ENCODE data around the gene PCSK7.
A peak's percentile ranks its signal among the peaks of the same experiment; 100 is the strongest.
"Not testable (repeated sequence)": the region's sequence is repeated elsewhere in the genome, so short reads cannot be mapped to it uniquely, and the experiment has no call there.

Gene PCSK7

GRCh38 chr11:117191680-117192400 lies 40.0 kb downstream of the PCSK7 start:
- Mint-ChIP-seq H3K36me3 (peaks cover 67 to 76% of the 10 kb centered on the region in 2 donors), H3K4me3 (no peak overlapping the region)

DNA sequence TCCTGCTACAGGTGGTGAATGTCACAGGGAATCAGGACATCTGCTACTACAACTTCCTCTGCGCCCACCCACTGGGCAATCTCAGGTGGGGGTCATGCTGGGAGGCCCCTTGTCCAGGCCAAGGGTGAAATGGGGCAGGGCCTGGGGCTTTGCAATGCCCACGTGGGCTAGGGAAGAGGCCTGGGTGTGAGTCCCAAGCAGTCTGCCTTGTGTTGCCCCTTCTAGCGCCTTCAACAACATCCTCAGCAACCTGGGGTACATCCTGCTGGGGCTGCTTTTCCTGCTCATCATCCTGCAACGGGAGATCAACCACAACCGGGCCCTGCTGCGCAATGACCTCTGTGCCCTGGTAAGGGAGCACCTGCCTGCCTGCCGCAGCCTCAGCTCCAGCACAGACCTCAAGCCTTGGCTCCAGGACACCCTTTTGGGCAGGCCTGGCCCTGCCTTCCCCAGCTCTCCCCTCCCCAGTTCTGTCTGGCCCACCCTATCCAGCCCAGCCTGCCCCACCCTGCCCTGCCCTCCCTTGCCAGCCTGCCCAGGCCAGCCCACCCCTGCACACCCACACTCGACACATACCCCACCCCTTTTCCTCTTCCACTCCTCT lies 41.8 kb downstream of the PCSK7 start:
- no peaks in the 10 kb centered on the region for H3K9me3 Mint-ChIP-seq
- ATAC-seq (replicated peaks) (peak; percentile 10 to 13), DNase-seq (no peak)
- peak overlapping the region; percentile 96 for H3K27ac Mint-ChIP-seq
- peak overlapping the region; percentile 17 to 66 for H3K4me3 Mint-ChIP-seq
- peaks cover 61 to 77% of the 10 kb centered on the region in 2 donors for H3K36me3 Mint-ChIP-seq
- H3K4me1 Mint-ChIP-seq = peaks cover 49 to 77% of the 10 kb centered on the region in 2 donors
- H3K27me3 Mint-ChIP-seq = no peaks in the 10 kb centered on the region

More at GRCh38 chr11:117191680-117192400, 40.0 kb downstream of the PCSK7 start:
- no peaks in the 10 kb centered on the region for H3K9me3 Mint-ChIP-seq
- DNase-seq = no peak
- peak overlapping the region; percentile 62 for H3K27ac Mint-ChIP-seq
- no peak for ATAC-seq (replicated peaks)
- no peaks in the 10 kb centered on the region for H3K27me3 Mint-ChIP-seq
- H3K4me1 Mint-ChIP-seq = peaks cover 37 to 59% of the 10 kb centered on the region in 2 donors

- H3K4me3 Mint-ChIP-seq = peak overlapping the region; percentile 17 to 66
- DNase-seq (peak; percentile 80), ATAC-seq (replicated peaks) (peak; percentile 89 to 90)
- H3K36me3 Mint-ChIP-seq = peaks cover 59 to 73% of the 10 kb centered on the region in 2 donors
- H3K27me3 Mint-ChIP-seq = no peaks in the 10 kb centered on the region
- H3K27ac Mint-ChIP-seq = peak overlapping the region; percentile 96
- no peaks in the 10 kb centered on the region for H3K9me3 Mint-ChIP-seq
- peaks cover 50 to 81% of the 10 kb centered on the region in 2 donors for H3K4me1 Mint-ChIP-seq
Observed at GRCh38 chr11:117189191-117189940, 42.5 kb downstream of the PCSK7 start.

DNA sequence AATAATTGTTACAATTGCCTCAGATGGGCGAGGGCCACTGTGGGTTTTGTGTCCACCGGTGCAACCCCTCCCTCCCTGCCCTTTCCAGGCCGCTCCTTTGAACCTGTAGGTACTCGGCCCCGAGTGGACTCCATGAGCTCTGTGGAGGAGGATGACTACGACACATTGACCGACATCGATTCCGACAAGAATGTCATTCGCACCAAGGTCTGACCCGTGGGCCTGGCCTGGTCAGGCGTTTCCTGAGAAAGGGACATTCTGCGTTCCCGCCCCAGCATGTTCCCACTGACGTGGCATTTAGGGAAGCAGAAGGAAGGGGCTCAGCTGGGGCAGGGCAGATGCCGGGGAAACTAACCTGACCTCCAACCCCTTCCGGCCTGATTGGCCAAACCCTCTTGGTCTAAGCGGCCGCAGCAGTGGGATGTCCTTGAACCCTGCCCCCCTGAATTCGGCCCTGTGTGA lies 43.2 kb downstream of the PCSK7 start:
- no peaks in the 10 kb centered on the region for H3K27me3 Mint-ChIP-seq
- no peaks in the 10 kb centered on the region for H3K9me3 Mint-ChIP-seq
- peak overlapping the region; percentile 96 for H3K27ac Mint-ChIP-seq
- H3K4me3 Mint-ChIP-seq = no peak overlapping the region
- H3K4me1 Mint-ChIP-seq = peaks cover 51 to 87% of the 10 kb centered on the region in 2 donors
- peaks cover 59 to 77% of the 10 kb centered on the region in 2 donors for H3K36me3 Mint-ChIP-seq
- ATAC-seq (replicated peaks) (no peak), DNase-seq (no peak)

GRCh38 chr11:117187799-117188481 lies 43.9 kb downstream of the PCSK7 start:
- no peak for ATAC-seq (replicated peaks)
- peak overlapping the region in 1 of 2 donors; percentile 63 for H3K4me3 Mint-ChIP-seq
- no peaks in the 10 kb centered on the region for H3K9me3 Mint-ChIP-seq
- peaks cover 51 to 89% of the 10 kb centered on the region in 2 donors for H3K4me1 Mint-ChIP-seq
- H3K36me3 Mint-ChIP-seq = peaks cover 56 to 74% of the 10 kb centered on the region in 2 donors
- no peak for DNase-seq
- H3K27me3 Mint-ChIP-seq = no peaks in the 10 kb centered on the region
- peak overlapping the region; percentile 94 for H3K27ac Mint-ChIP-seq

GRCh38 chr11:117187428-117187798 lies 44.5 kb downstream of the PCSK7 start:
- ATAC-seq (replicated peaks) (no peak), DNase-seq (no peak)
- Mint-ChIP-seq H3K36me3 (peaks cover 56 to 75% of the 10 kb centered on the region in 2 donors), H3K27ac (peak overlapping the region; percentile 94), H3K4me3 (peak overlapping the region; percentile 23 to 63), H3K27me3 (no peaks in the 10 kb centered on the region), H3K9me3 (no peaks in the 10 kb centered on the region), H3K4me1 (peaks cover 52 to 90% of the 10 kb centered on the region in 2 donors)

DNA sequence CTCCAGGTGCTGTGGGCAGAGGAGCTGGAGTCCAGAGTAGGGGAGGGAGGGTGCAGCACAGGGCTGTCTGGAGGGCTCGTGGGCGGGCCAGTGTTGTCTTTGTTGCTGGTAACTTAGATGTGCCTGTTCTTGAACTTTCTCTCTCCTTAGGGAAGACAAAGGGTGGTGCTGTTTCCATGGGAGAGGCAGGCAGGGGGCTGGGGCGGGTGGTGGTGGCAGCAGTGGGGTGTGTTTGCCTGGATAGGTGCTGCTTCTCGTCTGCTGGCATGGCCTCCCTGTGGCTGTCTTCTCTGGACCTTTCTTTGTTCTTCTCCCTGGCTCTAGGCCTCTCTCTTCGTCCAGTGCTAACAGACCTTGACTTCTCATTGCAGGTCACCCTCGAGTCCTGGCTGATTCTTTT lies 44.9 kb downstream of the PCSK7 start:
- Mint-ChIP-seq H3K27ac (peak overlapping the region; percentile 94), H3K4me1 (peaks cover 52 to 87% of the 10 kb centered on the region in 2 donors), H3K4me3 (peak overlapping the region; percentile 23 to 63), H3K27me3 (no peaks in the 10 kb centered on the region), H3K36me3 (peaks cover 53 to 73% of the 10 kb centered on the region in 2 donors), H3K9me3 (no peaks in the 10 kb centered on the region)
- DNase-seq = no peak
- ATAC-seq (replicated peaks) = no peak

GRCh38 chr11:117186431-117186761 lies 45.5 kb downstream of the PCSK7 start:
- no peak for ATAC-seq (replicated peaks)
- H3K36me3 Mint-ChIP-seq = peaks cover 53 to 71% of the 10 kb centered on the region in 2 donors
- H3K4me3 Mint-ChIP-seq = peak overlapping the region; percentile 63 to 65
- DNase-seq = no peak
- H3K27ac Mint-ChIP-seq = peak overlapping the region; percentile 94
- H3K4me1 Mint-ChIP-seq = peaks cover 49 to 89% of the 10 kb centered on the region in 2 donors
- no peaks in the 10 kb centered on the region for H3K27me3 Mint-ChIP-seq
- no peaks in the 10 kb centered on the region for H3K9me3 Mint-ChIP-seq

GRCh38 chr11:117185736-117186430 lies 46.0 kb downstream of the PCSK7 start:
- Mint-ChIP-seq H3K27ac (peak overlapping the region; percentile 94), H3K4me3 (peak overlapping the region; percentile 53 to 65), H3K36me3 (peaks cover 54 to 75% of the 10 kb centered on the region in 2 donors), H3K9me3 (no peaks in the 10 kb centered on the region), H3K4me1 (peaks cover 54 to 89% of the 10 kb centered on the region in 2 donors), H3K27me3 (no peaks in the 10 kb centered on the region)
- ATAC-seq (replicated peaks) (peak; percentile 71 to 75), DNase-seq (no peak)

DNA sequence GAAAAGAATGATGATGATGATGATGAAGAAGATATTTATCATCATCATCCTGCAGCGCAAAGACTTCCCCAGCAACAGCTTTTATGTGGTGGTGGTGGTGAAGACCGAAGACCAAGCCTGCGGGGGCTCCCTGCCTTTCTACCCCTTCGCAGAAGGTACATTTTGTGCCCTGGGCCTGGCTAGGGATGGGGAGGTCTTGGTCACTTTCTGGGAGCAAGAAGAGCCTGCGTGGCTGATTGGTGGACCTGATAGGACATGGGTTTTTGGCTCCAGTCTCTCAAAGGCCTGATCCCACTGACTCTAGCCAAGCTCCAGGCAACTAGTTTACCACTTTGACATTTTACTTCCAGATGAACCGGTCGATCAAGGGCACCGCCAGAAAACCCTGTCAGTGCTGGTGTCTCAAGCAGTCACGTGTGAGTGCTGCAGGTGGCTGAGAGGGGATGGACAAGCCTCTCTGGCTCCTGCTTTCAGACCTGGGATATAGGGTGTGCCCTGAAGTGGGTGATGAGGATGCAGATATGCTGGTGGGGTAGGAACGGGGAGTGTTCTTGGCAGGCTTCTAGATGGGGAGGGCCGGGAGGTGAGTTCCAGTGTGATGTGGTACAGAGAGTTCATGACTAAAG lies 48.0 kb downstream of the PCSK7 start:
- H3K27me3 Mint-ChIP-seq = no peaks in the 10 kb centered on the region
- H3K9me3 Mint-ChIP-seq = no peaks in the 10 kb centered on the region
- no peak overlapping the region for H3K4me3 Mint-ChIP-seq
- peaks cover 41 to 57% of the 10 kb centered on the region in 2 donors for H3K36me3 Mint-ChIP-seq
- DNase-seq = no peak
- peaks cover 48 to 85% of the 10 kb centered on the region in 2 donors for H3K4me1 Mint-ChIP-seq
- H3K27ac Mint-ChIP-seq = peak overlapping the region; percentile 47
- no peak for ATAC-seq (replicated peaks)

DNA sequence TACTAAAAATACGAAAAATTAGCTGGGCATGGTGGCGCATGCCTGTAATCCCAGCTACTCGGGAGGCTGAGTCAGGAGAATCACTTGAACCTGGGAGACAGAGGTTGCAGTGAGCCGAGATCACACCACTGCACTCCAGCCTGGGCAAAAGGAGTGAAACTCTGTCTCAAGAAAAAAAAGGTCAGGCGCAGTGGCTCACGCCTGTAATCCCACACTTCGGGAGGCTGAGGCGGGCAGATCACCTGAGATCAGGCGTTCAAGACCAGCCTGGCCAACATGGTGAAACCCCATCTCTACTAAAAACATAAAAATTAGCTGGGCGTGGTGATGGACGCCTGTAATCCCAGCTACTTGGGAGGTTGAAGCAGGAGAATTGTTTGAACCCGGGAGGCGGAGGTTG lies 48.7 kb downstream of the PCSK7 start:
- not testable (repeated sequence) for H3K4me3 Mint-ChIP-seq; H3K27me3 Mint-ChIP-seq; H3K9me3 Mint-ChIP-seq; ATAC-seq (replicated peaks); DNase-seq
- H3K27ac Mint-ChIP-seq = peak overlapping the region; percentile 37
- peaks cover 44 to 79% of the 10 kb centered on the region in 2 donors for H3K4me1 Mint-ChIP-seq
- peaks cover 39 to 51% of the 10 kb centered on the region in 2 donors for H3K36me3 Mint-ChIP-seq

DNA sequence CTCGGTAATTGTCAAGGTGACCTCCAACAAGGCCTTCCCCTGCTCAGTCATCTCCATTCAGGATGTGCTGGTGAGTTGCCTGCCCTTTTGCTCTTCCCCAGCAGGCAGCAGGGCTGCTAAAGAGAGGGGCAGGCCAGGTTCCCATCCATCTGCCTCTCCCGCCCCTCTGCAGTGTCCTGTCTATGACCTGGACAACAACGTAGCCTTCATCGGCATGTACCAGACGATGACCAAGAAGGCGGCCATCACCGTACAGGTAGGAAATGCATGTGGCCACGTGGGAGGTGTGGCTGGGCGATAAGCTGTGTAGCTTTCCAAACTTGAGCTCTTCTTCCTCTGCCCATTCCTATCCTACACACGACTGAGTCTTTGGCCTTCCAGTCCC lies 49.3 kb downstream of the PCSK7 start:
- no peaks in the 10 kb centered on the region for H3K9me3 Mint-ChIP-seq
- no peak overlapping the region for H3K4me3 Mint-ChIP-seq
- ATAC-seq (replicated peaks) = no peak
- no peaks in the 10 kb centered on the region for H3K27me3 Mint-ChIP-seq
- H3K4me1 Mint-ChIP-seq = peaks cover 40 to 79% of the 10 kb centered on the region in 2 donors
- H3K27ac Mint-ChIP-seq = no peak overlapping the region
- no peak for DNase-seq
- H3K36me3 Mint-ChIP-seq = peaks cover 32 to 44% of the 10 kb centered on the region in 2 donors
